NCI-H2196 (cell line): ENCODE results near the gene DDHD1.
"Not testable (repeated sequence)": the region's sequence is repeated elsewhere in the genome, so short reads cannot be mapped to it uniquely, and the experiment has no call there.

Source experiments
- DNase-seq: peaks from one replicate; lab custom pipeline; 2025; ENCODE audit not compliant: unreplicated experiment; lab: John Stamatoyannopoulos, UW

The DDHD1 gene

GRCh38 chr14:53152887-53153701, at the start of gene DDHD1:
TSS of gene DDHD1 (minus strand) at chr14:53153323. CDS start at chr14:53153098, 225 bp downstream.
- peak; percentile 82 for DNase-seq

GRCh38 chr14:53195949-53196348, 42.8 kb upstream of the DDHD1 start:
- DNase-seq, result no peak

- DNase-seq, result no peak
These were observed 40.1 kb upstream of the DDHD1 start for GRCh38 chr14:53193193-53193592.

- no peak for DNase-seq
These were observed 39.1 kb upstream of the DDHD1 start for GRCh38 chr14:53192052-53192760.

GRCh38 chr14:53190938-53191337, 37.8 kb upstream of the DDHD1 start:
- DNase-seq, result no peak

- DNase-seq, result no peak
These were observed 34.9 kb upstream of the DDHD1 start for GRCh38 chr14:53187921-53188463.

GRCh38 chr14:53186532-53186931, 33.4 kb upstream of the DDHD1 start:
- DNase-seq, result no peak

GRCh38 chr14:53183611-53184010, 30.5 kb upstream of the DDHD1 start:
- DNase-seq, result no peak

- no peak for DNase-seq
These were observed 29.9 kb upstream of the DDHD1 start for GRCh38 chr14:53183056-53183455.

GRCh38 chr14:53181463-53182081, 28.4 kb upstream of the DDHD1 start:
- not testable (repeated sequence) for DNase-seq

- no peak for DNase-seq
These were observed 27.4 kb upstream of the DDHD1 start for GRCh38 chr14:53180272-53181221.

GRCh38 chr14:53179486-53180005, 26.4 kb upstream of the DDHD1 start:
- DNase-seq, result not testable (repeated sequence)

- no peak for DNase-seq
These were observed 22.3 kb upstream of the DDHD1 start for GRCh38 chr14:53175375-53175774.

GRCh38 chr14:53174918-53175317, 21.8 kb upstream of the DDHD1 start:
- DNase-seq, result no peak

- no peak for DNase-seq
These were observed 15.7 kb upstream of the DDHD1 start for GRCh38 chr14:53168786-53169185.

GRCh38 chr14:53167602-53168328, 14.6 kb upstream of the DDHD1 start:
- DNase-seq, result no peak

- DNase-seq, result no peak
These were observed 8.8 kb upstream of the DDHD1 start for GRCh38 chr14:53161758-53162435.

- DNase-seq, result peak; percentile 26
These were observed 3.1 kb upstream of the DDHD1 start for GRCh38 chr14:53156238-53156637.

- DNase-seq, result no peak
These were observed 584 bp upstream of the DDHD1 start for GRCh38 chr14:53153702-53154112.
